ENCODE data around the gene DSG3.

The DSG3 gene

GRCh38 chr18:31446854-31447253 lies 687 bp upstream of the DSG3 start:
- Histone ChIP-seq H3K4me3 (ENCODE audit: low read length in 2 of 2) (no peak overlapping the region), H3K27me3 (ENCODE audit: control insufficient read depth in 2 of 2, insufficient read depth in 2 of 2, low read length in 2 of 2) (no peaks in the 10 kb centered on the region), H3K36me3 (ENCODE audit: control insufficient read depth in 2 of 2, insufficient read depth in 2 of 2, low read length in 2 of 2) (no peaks in the 10 kb centered on the region), H3K9ac (ENCODE audit: low read depth in 1 of 2, low read length in 2 of 2) (no peak overlapping the region), H3K27ac (ENCODE audit: low read depth in 2 of 2, low read length in 2 of 2) (no peak overlapping the region), H3K4me1 (ENCODE audit: control insufficient read depth in 2 of 2, insufficient read depth in 2 of 2, low read length in 2 of 2) (no peaks in the 10 kb centered on the region), H3K9me3 (ENCODE audit: control insufficient read depth in 2 of 2, low read length in 2 of 2) (no peaks in the 10 kb centered on the region)

GRCh38 chr18:31450409-31450808 lies 2.9 kb downstream of the DSG3 start:
- no peak overlapping the region for H3K4me3 ChIP-seq (ENCODE audit: low read length in 2 of 2)
- H3K27me3 ChIP-seq (ENCODE audit: control insufficient read depth in 2 of 2, insufficient read depth in 2 of 2, low read length in 2 of 2), result no peaks in the 10 kb centered on the region
- H3K9ac ChIP-seq (ENCODE audit: low read depth in 1 of 2, low read length in 2 of 2), result no peak overlapping the region
- no peak overlapping the region for H3K27ac ChIP-seq (ENCODE audit: low read depth in 2 of 2, low read length in 2 of 2)
- H3K36me3 ChIP-seq (ENCODE audit: control insufficient read depth in 2 of 2, insufficient read depth in 2 of 2, low read length in 2 of 2), result no peaks in the 10 kb centered on the region
- no peaks in the 10 kb centered on the region for H3K4me1 ChIP-seq (ENCODE audit: control insufficient read depth in 2 of 2, insufficient read depth in 2 of 2, low read length in 2 of 2)
- no peaks in the 10 kb centered on the region for H3K9me3 ChIP-seq (ENCODE audit: control insufficient read depth in 2 of 2, low read length in 2 of 2)

- no peaks in the 10 kb centered on the region for H3K36me3 ChIP-seq (ENCODE audit: control insufficient read depth in 2 of 2, insufficient read depth in 2 of 2, low read length in 2 of 2)
- H3K9ac ChIP-seq (ENCODE audit: low read depth in 1 of 2, low read length in 2 of 2), result no peak overlapping the region
- no peaks in the 10 kb centered on the region for H3K9me3 ChIP-seq (ENCODE audit: control insufficient read depth in 2 of 2, low read length in 2 of 2)
- H3K27ac ChIP-seq (ENCODE audit: low read depth in 2 of 2, low read length in 2 of 2), result no peak overlapping the region
- no peak overlapping the region for H3K4me3 ChIP-seq (ENCODE audit: low read length in 2 of 2)
- H3K27me3 ChIP-seq (ENCODE audit: control insufficient read depth in 2 of 2, insufficient read depth in 2 of 2, low read length in 2 of 2), result no peaks in the 10 kb centered on the region
- no peaks in the 10 kb centered on the region for H3K4me1 ChIP-seq (ENCODE audit: control insufficient read depth in 2 of 2, insufficient read depth in 2 of 2, low read length in 2 of 2)
Observed at GRCh38 chr18:31451625-31452024, 4.1 kb downstream of the DSG3 start.

GRCh38 chr18:31454066-31454708 lies 6.6 kb downstream of the DSG3 start:
- H3K27ac ChIP-seq (ENCODE audit: low read depth in 2 of 2, low read length in 2 of 2), result no peak overlapping the region
- no peaks in the 10 kb centered on the region for H3K27me3 ChIP-seq (ENCODE audit: control insufficient read depth in 2 of 2, insufficient read depth in 2 of 2, low read length in 2 of 2)
- no peaks in the 10 kb centered on the region for H3K4me1 ChIP-seq (ENCODE audit: control insufficient read depth in 2 of 2, insufficient read depth in 2 of 2, low read length in 2 of 2)
- H3K4me3 ChIP-seq (ENCODE audit: low read length in 2 of 2), result no peak overlapping the region
- H3K36me3 ChIP-seq (ENCODE audit: control insufficient read depth in 2 of 2, insufficient read depth in 2 of 2, low read length in 2 of 2), result no peaks in the 10 kb centered on the region
- no peaks in the 10 kb centered on the region for H3K9me3 ChIP-seq (ENCODE audit: control insufficient read depth in 2 of 2, low read length in 2 of 2)
- no peak overlapping the region for H3K9ac ChIP-seq (ENCODE audit: low read depth in 1 of 2, low read length in 2 of 2)

GRCh38 chr18:31469629-31470028 lies 22.1 kb downstream of the DSG3 start:
- no peaks in the 10 kb centered on the region for H3K9me3 ChIP-seq (ENCODE audit: control insufficient read depth in 2 of 2, low read length in 2 of 2)
- H3K4me1 ChIP-seq (ENCODE audit: control insufficient read depth in 2 of 2, insufficient read depth in 2 of 2, low read length in 2 of 2), result no peaks in the 10 kb centered on the region
- no peak overlapping the region for H3K27ac ChIP-seq (ENCODE audit: low read depth in 2 of 2, low read length in 2 of 2)
- no peak overlapping the region for H3K9ac ChIP-seq (ENCODE audit: low read depth in 1 of 2, low read length in 2 of 2)
- H3K27me3 ChIP-seq (ENCODE audit: control insufficient read depth in 2 of 2, insufficient read depth in 2 of 2, low read length in 2 of 2), result no peaks in the 10 kb centered on the region
- H3K36me3 ChIP-seq (ENCODE audit: control insufficient read depth in 2 of 2, insufficient read depth in 2 of 2, low read length in 2 of 2), result no peaks in the 10 kb centered on the region
- no peak overlapping the region for H3K4me3 ChIP-seq (ENCODE audit: low read length in 2 of 2)

- H3K27me3 ChIP-seq (ENCODE audit: control insufficient read depth in 2 of 2, insufficient read depth in 2 of 2, low read length in 2 of 2), result no peaks in the 10 kb centered on the region
- no peaks in the 10 kb centered on the region for H3K9me3 ChIP-seq (ENCODE audit: control insufficient read depth in 2 of 2, low read length in 2 of 2)
- H3K36me3 ChIP-seq (ENCODE audit: control insufficient read depth in 2 of 2, insufficient read depth in 2 of 2, low read length in 2 of 2), result no peaks in the 10 kb centered on the region
- H3K27ac ChIP-seq (ENCODE audit: low read depth in 2 of 2, low read length in 2 of 2), result no peak overlapping the region
- no peaks in the 10 kb centered on the region for H3K4me1 ChIP-seq (ENCODE audit: control insufficient read depth in 2 of 2, insufficient read depth in 2 of 2, low read length in 2 of 2)
- H3K4me3 ChIP-seq (ENCODE audit: low read length in 2 of 2), result no peak overlapping the region
- no peak overlapping the region for H3K9ac ChIP-seq (ENCODE audit: low read depth in 1 of 2, low read length in 2 of 2)
Observed at GRCh38 chr18:31478688-31479087, 31.1 kb downstream of the DSG3 start.

- Histone ChIP-seq H3K4me3 (ENCODE audit: low read length in 2 of 2) (no peak overlapping the region), H3K9ac (ENCODE audit: low read depth in 1 of 2, low read length in 2 of 2) (no peak overlapping the region), H3K27me3 (ENCODE audit: control insufficient read depth in 2 of 2, insufficient read depth in 2 of 2, low read length in 2 of 2) (no peaks in the 10 kb centered on the region), H3K36me3 (ENCODE audit: control insufficient read depth in 2 of 2, insufficient read depth in 2 of 2, low read length in 2 of 2) (no peaks in the 10 kb centered on the region), H3K27ac (ENCODE audit: low read depth in 2 of 2, low read length in 2 of 2) (no peak overlapping the region), H3K4me1 (ENCODE audit: control insufficient read depth in 2 of 2, insufficient read depth in 2 of 2, low read length in 2 of 2) (peaks cover 0 to 6% of the 10 kb centered on the region in 2 donors), H3K9me3 (ENCODE audit: control insufficient read depth in 2 of 2, low read length in 2 of 2) (no peaks in the 10 kb centered on the region)
Observed at GRCh38 chr18:31482051-31482450, 34.5 kb downstream of the DSG3 start.

GRCh38 chr18:31483396-31483795 lies 35.9 kb downstream of the DSG3 start:
- Histone ChIP-seq H3K4me1 (ENCODE audit: control insufficient read depth in 2 of 2, insufficient read depth in 2 of 2, low read length in 2 of 2) (peaks cover 0 to 6% of the 10 kb centered on the region in 2 donors), H3K36me3 (ENCODE audit: control insufficient read depth in 2 of 2, insufficient read depth in 2 of 2, low read length in 2 of 2) (no peaks in the 10 kb centered on the region), H3K9me3 (ENCODE audit: control insufficient read depth in 2 of 2, low read length in 2 of 2) (no peaks in the 10 kb centered on the region), H3K9ac (ENCODE audit: low read depth in 1 of 2, low read length in 2 of 2) (no peak overlapping the region), H3K4me3 (ENCODE audit: low read length in 2 of 2) (no peak overlapping the region), H3K27ac (ENCODE audit: low read depth in 2 of 2, low read length in 2 of 2) (no peak overlapping the region), H3K27me3 (ENCODE audit: control insufficient read depth in 2 of 2, insufficient read depth in 2 of 2, low read length in 2 of 2) (no peaks in the 10 kb centered on the region)

GRCh38 chr18:31484461-31484860 lies 36.9 kb downstream of the DSG3 start:
- H3K9ac ChIP-seq (ENCODE audit: low read depth in 1 of 2, low read length in 2 of 2), result no peak overlapping the region
- no peak overlapping the region for H3K4me3 ChIP-seq (ENCODE audit: low read length in 2 of 2)
- peaks cover 0 to 12% of the 10 kb centered on the region in 2 donors for H3K4me1 ChIP-seq (ENCODE audit: control insufficient read depth in 2 of 2, insufficient read depth in 2 of 2, low read length in 2 of 2)
- peak overlapping the region; percentile 10 to 31 for H3K27ac ChIP-seq (ENCODE audit: low read depth in 2 of 2, low read length in 2 of 2)
- no peaks in the 10 kb centered on the region for H3K27me3 ChIP-seq (ENCODE audit: control insufficient read depth in 2 of 2, insufficient read depth in 2 of 2, low read length in 2 of 2)
- H3K36me3 ChIP-seq (ENCODE audit: control insufficient read depth in 2 of 2, insufficient read depth in 2 of 2, low read length in 2 of 2), result no peaks in the 10 kb centered on the region
- H3K9me3 ChIP-seq (ENCODE audit: control insufficient read depth in 2 of 2, low read length in 2 of 2), result no peaks in the 10 kb centered on the region

- peaks cover 0 to 25% of the 10 kb centered on the region in 2 donors for H3K4me1 ChIP-seq (ENCODE audit: control insufficient read depth in 2 of 2, insufficient read depth in 2 of 2, low read length in 2 of 2)
- H3K27ac ChIP-seq (ENCODE audit: low read depth in 2 of 2, low read length in 2 of 2), result no peak overlapping the region
- H3K27me3 ChIP-seq (ENCODE audit: control insufficient read depth in 2 of 2, insufficient read depth in 2 of 2, low read length in 2 of 2), result no peaks in the 10 kb centered on the region
- no peak overlapping the region for H3K9ac ChIP-seq (ENCODE audit: low read depth in 1 of 2, low read length in 2 of 2)
- no peak overlapping the region for H3K4me3 ChIP-seq (ENCODE audit: low read length in 2 of 2)
- H3K9me3 ChIP-seq (ENCODE audit: control insufficient read depth in 2 of 2, low read length in 2 of 2), result no peaks in the 10 kb centered on the region
- H3K36me3 ChIP-seq (ENCODE audit: control insufficient read depth in 2 of 2, insufficient read depth in 2 of 2, low read length in 2 of 2), result no peaks in the 10 kb centered on the region
Observed at GRCh38 chr18:31486165-31486564, 38.6 kb downstream of the DSG3 start.
